HG02973 (cell line): ENCODE measurements around the gene BPIFA1.

Experiments used
- ATAC-seq: cut with Tn5 transposase; IDR thresholded peaks from one replicate; pipeline ENCODE4 v1.9.1; 2021; ENCODE audit warnings: moderate library complexity; ENCODE audit not compliant: unreplicated experiment

The BPIFA1 gene

DNA sequence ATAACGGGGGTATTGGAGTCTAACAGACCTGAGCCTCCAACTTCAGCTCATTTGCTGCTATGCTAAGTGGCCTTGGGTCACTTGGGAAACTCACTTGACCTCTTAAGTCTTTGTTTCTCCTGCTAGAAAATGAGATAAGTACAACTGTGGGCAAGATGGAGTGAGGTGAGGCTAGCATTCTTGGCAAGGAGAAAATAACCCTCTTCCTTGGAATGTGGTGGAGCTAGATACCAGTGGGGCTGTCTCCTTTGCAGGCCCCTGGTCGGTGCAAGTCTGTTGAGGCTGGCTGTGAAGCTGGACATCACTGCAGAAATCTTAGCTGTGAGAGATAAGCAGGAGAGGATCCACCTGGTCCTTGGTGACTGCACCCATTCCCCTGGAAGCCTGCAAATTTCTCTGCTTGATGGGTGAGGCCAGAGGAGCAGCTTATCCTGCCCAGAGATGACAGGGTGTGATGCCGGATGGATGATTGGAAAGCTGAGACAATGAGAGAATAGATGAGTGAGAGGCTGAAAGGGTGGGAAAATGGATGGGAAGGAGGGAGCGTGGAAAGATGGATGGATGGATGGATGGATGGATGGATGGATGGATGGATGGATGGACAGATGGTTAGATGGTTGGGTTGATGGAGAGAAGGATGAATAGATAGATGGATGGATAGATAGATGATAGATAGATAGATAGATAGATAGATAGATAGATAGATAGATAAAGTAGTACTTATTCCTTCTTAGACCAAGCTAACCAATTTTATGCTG is 4.4 kb downstream of the BPIFA1 start:
- no peak for ATAC-seq

DNA sequence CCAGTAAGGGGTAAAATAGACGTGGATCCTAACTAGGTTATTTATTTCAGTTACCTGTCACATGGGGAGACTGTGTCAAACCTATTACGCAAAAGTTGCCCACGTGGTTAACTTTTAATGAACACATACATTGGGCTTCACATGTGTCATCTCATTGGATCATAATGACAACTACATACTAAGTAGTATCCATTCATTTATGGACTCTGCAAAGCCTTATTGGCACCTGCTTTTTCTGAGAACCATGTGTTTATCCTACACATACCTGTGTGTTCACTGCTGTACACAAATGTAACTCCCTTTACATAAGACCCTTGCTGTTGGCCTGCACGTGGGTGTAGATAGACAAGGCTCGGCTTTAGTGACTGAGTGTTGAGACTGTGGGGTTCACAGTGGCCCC is 5.1 kb downstream of the BPIFA1 start:
- ATAC-seq: no peak

DNA sequence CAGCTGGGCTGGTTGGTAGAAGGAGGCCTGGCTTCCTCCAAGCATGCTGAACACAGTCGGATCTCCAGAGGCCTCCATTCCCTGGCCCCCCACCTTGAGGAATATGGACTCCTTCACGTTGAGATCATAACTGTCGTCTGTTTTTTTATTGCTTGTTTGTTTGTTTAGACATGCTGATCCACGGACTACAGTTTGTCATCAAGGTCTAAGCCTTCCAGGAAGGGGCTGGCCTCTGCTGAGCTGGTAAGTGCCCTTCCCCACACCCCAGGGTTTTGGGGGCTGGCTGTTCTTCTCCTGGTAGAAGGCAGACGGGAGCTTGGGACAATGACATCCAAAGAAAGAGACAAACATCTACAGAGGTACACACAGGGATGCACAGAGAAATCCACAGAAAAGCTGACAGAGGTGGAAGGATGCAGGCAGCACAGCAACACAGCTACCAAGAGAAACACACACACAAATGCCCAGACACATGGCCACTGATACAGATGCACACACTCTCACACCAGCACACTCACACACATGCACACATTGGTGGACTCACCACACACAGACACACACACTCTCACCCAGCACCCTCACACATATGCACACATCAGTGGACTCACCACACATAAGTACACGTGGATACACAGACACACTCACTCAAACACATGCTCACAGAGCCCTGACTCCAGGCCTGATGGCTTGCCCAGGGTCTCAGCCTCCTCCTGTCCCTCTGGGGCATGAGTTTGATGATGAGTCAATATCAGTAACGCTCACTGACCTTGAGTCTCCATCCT is 6.7 kb downstream of the BPIFA1 start:
- no peak for ATAC-seq

DNA sequence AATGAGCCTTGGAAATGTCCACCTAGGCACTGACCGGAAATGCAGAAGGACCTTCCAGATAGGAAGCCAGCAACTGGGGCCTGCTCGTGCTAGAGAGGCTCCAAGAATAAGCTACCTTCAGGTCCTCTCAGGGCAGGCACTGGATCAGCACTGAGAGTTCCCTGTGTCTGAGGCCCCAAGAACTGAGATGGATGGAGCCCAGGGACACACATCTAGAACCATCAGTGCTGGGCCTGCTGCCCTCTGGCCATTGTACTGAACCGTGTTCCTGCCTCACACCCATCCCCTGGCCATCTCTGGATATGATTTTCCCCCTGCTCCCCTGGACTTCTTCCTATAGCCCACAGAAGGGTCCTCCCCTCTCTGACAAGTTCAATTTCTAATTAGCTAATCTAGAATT is 10.3 kb downstream of the BPIFA1 start:
- ATAC-seq: no peak

DNA sequence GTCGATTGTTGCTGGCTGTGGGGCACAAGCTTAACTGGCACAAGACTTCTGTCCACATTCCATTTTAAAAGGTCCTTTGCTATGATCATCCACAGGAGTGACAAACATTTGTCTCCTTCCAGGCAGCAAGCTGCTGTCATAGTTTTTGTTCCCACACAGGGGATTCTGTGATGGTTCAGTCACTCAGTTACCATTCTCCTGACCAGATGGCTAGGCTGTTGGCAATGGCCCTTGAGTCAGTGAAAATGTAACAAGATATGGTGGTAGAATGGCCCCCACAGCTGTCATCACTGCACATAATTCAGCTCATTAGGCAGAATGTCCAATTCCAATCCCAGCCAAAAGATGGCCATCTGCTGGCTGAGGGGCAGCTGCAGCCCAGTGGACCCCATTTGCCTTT is 13.7 kb downstream of the BPIFA1 start:
- ATAC-seq: no peak

DNA sequence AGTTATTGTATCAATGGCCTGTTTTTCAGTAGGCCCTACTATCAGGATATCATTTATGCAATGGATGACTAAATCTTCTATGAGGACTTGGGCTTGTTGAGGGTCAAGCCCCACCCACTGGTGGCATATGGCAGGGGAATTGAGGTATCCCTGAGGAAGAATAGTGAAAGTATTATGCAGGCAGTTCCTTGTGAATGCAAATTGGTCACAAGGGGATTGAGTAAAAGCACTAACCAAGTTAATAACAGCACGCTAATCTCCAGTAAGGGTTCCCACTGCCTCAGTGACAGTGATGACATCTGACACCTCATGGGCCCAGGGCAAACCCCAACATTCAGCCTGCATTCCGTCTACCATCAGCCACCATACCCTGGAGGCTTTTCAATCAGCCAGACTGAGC is 14.9 kb downstream of the BPIFA1 start:
- ATAC-seq: no peak

DNA sequence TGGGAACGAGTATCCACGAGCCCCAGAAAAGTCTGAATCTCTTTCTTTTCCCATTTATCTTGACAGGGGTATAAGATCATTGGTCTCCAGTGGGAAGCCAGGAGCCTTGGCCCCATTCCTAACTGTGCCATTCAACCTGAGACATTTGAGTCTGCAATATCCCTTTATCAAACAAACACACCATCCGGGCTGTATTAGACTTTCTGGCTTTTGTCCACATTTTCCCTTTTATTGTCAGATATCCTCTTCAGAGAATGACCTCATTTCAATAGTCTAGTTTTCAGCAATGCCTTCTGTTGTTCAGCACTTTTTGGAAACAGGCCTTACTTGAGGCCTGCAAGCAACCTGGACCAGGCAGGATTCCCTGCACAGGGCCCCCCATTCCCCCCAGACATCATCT is 15.7 kb downstream of the BPIFA1 start:
- ATAC-seq: no peak

DNA sequence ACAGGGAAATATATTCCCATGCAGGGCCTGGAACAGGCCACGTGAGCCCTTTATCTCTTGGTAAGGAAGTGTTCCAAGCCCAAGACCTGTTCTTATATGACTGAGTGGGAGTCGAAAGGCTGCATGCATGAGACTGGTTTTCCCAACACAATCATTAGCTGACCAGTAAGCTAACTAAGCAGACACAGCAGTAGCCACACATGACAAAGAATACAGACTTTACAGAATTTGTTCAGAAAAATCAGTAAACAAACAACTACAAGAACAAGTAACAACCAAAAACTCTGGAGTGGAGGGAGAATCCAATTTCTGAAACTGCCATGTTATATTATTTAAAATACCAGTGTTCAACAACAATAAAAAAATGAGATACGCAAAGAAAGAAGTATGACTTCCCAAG is 16.7 kb downstream of the BPIFA1 start:
- ATAC-seq: no peak

DNA sequence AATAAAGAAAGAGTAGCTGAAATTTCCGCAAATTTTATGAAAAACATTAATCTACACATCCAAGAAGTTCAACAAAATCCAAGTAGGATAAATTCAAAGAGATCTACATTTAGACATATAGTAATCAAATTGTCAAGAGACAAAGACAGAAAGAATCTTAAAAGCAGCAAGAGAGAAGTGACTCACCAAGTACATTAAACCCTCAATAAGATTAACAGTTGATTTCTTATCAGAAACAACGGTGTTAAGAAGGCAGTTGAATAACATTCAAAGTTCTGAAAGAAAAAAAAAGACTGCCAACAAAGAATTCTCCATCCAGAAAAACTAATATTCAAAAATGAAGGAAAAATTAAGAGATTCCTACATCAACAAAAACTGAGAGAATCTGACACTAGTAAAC is 19.2 kb downstream of the BPIFA1 start:
- no peak for ATAC-seq

DNA sequence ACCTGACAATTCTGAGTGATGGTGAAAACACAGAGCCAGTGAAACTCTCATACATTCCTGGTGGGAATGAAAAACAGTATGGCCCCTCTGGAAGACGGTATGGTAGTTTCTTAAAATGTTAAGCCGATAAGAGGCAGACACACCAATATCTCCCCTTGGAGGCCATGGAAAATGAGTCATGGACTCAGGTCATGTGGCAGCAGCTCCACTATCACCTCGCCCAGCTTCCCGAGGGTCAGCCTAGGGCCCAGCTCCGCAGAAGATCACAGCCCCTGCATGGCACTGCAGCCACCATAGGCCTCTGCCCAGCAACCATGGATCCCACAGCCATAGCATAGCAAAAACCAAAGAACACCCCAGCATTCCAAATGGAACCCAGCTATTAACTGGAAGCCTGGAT is 21.4 kb downstream of the BPIFA1 start:
- no peak for ATAC-seq

DNA sequence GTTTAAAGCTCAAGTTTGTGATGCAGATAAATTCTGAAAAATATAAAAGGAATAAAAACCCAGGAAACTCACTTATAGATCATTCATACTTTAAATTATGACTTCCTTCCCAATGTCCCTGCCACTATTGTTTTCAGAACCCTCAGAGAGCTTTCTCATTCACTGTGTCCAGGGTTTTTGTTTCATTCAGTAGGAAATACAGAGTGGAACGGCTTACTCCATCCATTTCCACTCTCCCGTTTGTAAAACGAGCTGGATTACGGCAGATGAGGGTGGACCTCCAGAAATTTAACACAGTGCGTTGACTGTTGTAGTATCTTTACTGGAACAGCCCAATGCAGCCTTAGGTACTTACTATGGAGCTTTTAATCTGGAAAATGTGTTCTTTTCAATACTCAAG is 23.6 kb downstream of the BPIFA1 start:
- no peak for ATAC-seq

DNA sequence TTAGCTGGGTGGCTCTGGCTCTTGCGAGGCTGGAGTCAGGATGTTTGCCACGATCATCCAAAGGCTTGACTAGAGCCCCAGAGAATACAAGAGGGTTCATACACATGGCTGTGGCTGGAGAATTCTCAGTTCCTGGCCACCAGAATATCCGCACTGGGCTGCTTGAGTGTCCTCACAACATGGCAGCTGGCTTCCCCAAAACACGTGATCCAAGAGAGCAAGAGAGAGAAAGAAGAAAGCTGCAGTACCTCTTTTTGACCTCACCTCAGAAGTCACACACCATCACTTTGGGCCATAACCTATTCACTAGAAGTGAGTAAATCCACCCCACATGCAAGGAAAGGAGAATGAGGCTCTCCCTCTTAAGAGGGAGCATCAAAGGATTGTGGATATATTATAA is 25.7 kb downstream of the BPIFA1 start:
- ATAC-seq: no peak

DNA sequence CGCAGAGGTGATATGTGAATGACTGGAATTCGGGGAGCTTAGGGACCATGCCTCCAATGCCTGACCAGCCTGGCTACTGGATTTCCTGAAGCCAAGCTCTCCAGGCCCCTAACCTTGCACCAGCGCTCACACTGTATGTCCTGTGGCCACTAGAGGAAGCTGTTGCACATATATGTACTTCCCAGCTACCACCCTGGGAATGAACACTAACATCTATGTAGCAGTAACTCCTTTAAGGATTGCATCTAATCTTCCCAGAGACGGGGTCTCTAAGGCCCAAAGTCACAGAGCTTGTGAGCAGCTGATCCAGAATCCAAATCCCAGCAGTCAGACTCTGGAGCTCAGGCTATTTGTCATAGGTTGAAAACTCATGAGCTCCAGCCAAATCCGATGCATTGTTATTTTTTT is 26.9 kb downstream of the BPIFA1 start:
- no peak for ATAC-seq

DNA sequence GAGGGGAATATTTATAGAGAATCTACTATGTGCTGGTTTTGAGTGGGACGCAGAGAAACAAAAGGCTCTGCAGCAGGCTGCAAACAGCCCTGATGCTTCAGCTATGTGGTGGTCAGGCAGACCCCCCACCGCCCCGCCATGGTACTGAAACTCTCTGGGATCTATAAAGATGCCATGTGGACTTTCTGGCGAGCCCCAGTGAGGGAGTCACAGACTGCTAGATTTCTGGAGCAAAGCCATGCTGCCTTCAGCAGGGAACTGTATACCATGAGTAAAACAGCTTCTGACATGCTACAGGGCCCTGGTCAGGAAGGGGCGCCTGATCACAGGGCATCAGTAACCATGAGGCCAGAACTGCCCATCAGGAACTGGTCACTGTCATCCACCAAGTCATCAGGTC is 28.0 kb downstream of the BPIFA1 start:
- no peak for ATAC-seq

DNA sequence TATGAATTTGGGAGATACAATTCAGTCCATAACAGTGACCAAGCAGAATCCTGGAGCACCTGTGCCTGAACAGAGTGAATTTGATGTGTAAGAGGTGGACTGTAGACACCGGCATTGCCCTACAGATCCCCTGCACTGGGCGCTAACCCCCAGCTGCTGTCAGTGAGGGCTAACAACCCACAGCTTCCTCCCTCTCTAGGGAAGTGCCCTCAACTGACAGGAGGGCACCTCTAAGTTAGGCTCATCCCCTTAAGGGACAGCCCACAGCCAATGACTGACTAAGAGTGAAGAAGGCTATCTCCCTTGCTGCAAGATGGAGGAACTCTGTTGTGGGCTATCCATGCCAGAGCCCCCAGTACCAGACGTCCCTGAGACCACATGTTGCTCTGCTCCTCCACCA is 31.9 kb downstream of the BPIFA1 start:
- ATAC-seq: no peak

DNA sequence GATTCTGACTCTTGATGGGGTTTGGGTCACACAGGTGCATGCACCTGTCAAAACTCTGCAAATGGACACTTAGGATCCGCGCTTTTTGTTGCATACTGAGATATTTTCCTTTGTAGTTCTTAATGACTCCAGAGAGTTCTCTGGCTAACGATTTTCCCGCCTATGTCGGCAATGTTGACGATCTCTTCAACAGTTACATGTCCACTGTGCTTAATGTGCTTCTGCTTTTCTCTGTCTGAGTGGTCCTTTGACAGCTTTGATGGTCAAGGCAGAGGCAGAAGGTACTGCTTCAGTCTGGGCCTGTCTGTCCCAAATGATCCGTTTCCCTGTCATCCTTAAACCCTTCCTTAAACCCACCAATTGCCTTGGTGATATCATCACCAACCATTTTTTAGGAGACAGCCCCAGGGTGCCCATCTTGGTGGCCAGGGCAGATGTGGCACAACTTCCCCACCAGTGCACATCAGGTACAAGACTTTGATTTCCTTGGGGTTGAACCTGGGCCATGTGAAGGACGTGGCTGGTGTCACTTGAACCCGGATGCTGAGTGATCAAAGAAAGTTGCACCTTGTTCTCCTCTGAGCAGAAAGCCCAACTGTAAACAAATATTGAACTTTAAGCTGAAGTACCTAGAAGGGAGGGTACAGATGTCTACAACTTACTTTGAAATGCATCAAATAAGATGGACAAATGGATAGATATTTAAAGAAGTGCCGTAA is 36.5 kb downstream of the BPIFA1 start:
- ATAC-seq: no peak

DNA sequence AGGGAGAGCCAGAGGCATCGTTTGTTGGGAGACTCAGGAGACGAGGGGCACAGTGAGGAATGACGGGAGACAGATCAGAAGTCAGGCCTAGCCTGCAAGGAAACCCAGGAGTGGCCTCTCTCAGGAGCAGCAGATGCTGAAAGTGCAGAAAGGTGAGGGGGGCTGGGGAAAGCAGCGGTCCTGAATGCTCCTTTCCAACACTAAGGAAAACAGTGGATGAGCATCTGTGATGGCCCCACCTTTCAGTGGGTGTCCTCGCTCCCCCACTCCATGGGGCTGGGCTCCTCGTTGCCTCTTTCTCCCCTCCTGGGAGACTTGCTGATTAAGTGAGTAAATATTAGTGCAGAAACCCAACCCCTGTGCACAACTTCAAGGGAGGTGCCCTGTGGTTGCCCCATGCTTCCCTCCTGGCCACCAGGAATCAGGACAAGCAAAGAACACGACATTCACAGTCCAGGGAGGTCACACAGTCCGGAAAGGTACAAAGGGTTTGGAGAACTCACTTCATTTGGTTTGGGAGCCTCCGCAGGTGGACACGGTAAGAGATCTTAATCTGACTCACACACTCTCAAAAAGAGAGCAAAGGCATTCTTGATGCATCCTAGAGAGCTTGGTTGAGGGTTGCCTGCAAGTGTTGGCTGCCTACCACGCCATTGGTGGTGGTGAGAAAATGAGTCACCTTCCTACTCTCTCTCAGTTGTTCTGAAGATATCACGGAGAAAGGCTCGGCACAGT is 37.5 kb downstream of the BPIFA1 start:
- ATAC-seq: no peak

DNA sequence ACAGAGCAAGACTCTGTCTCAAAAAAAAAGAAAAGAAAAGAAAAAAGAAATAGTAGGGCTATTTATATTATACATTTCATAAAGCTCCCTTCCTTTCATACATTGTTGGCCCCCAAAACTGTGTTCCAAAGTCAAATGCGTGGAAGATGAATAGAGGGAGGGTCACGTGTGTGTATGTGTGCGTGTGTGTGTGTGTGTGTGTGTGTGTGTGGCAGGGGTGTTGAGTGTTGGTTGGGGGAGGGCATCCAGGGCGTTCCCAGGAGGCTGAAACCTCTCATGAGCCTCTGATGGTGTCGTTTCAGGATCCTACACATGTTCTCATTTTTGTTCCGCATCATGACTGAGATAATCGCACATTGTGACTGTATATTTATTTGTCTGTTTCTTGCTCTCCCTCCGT is 39.4 kb downstream of the BPIFA1 start:
- ATAC-seq: no peak

DNA sequence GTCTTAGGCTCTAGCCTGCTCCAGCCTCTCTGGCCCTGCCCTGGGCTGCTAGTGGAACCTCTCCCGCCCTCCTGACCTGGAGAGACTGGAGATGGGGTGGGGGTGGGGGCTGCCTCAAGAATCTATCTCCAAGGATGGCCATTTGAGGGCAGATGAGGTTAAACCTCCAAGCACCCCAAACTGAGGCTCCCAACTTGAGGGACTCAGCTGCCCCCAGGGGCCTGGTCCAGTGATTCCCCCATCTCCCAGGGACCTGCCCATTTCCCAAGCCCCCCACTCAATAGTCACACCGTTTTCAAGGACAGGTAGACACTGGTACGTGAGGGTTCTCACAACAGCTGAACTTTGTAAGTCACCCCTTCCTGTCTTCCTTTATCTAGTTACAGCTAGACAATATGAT is 40.1 kb downstream of the BPIFA1 start:
- ATAC-seq: no peak

DNA sequence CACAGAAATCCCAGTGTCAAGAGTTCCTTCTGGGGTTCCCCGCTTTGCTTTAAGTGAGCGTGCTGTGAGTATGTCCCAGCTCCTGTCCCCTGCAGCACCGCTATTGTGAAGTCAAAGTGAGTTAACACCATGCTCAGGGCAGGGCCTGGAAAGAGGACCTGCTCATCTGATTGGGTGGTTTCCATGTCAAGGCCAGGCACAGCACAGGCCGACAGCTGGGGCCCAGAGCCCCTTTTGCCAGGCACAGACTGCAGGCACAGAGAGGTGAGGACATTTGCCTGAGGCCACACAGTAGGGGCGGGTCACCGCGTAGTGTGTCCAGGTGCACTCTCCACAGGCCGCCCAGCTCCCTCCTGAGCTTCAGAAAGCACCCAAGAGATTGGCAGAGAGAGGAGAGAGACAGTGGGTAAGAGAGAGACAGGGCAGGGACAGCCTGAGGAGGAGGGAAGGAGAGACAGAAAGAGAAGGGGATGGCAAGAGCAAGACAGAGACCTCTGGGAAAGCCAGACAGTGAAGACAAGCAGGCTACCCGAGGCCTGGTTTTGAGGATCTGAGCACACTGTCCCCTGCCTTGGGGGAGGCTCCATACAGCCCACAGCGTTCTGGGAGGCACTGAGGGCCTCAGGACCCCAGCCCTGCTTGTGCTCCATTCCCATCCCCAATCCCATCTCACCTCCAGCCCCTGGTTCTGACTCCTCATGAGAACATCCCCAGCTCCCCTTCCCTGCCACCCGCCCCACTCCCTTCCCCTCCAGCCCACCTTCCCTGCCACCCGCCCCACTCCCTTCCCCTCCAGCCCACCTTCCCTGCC is 40.7 kb downstream of the BPIFA1 start:
- no peak for ATAC-seq
